GM19043 (cell line): ENCODE data around the gene ARL4D.
"Not testable (repeated sequence)": the region's sequence is repeated elsewhere in the genome, so short reads cannot be mapped to it uniquely, and the experiment has no call there.

Experiments used
- ATAC-seq: cut with Tn5 transposase; IDR thresholded peaks from one replicate; pipeline ENCODE4 v1.9.1; 2021; ENCODE audit warnings: low read depth; ENCODE audit not compliant: unreplicated experiment

ARL4D gene

GRCh38 chr17:43398724-43399595 is at the start of gene ARL4D:
ARL4D (plus strand) TSS chr17:43398993; CDS start chr17:43399733, 740 bp downstream.
- no peak for ATAC-seq

GRCh38 chr17:43349142-43349541 is 49.7 kb upstream of the ARL4D start:
- no peak for ATAC-seq

GRCh38 chr17:43350888-43351361 is 47.9 kb upstream of the ARL4D start:
- no peak for ATAC-seq

GRCh38 chr17:43351691-43352090 is 47.1 kb upstream of the ARL4D start:
- no peak for ATAC-seq

GRCh38 chr17:43352579-43353331 is 46.0 kb upstream of the ARL4D start:
- ATAC-seq, result no peak

GRCh38 chr17:43353393-43353792 is 45.4 kb upstream of the ARL4D start:
- no peak for ATAC-seq

GRCh38 chr17:43354371-43354770 is 44.4 kb upstream of the ARL4D start:
- no peak for ATAC-seq

GRCh38 chr17:43356450-43356849 is 42.3 kb upstream of the ARL4D start:
- no peak for ATAC-seq

- no peak for ATAC-seq
These were observed 41.8 kb upstream of the ARL4D start for GRCh38 chr17:43356999-43357398.

- ATAC-seq, result no peak
These were observed 39.2 kb upstream of the ARL4D start for GRCh38 chr17:43359469-43360110.

GRCh38 chr17:43360376-43360738 is 38.4 kb upstream of the ARL4D start:
- peak; percentile 17 for ATAC-seq

- ATAC-seq, result peak; percentile 77
These were observed 37.9 kb upstream of the ARL4D start for GRCh38 chr17:43360739-43361505.

GRCh38 chr17:43363181-43363925 is 35.4 kb upstream of the ARL4D start:
- no peak for ATAC-seq

- no peak for ATAC-seq
These were observed 34.9 kb upstream of the ARL4D start for GRCh38 chr17:43363926-43364285.

- no peak for ATAC-seq
These were observed 33.4 kb upstream of the ARL4D start for GRCh38 chr17:43365356-43365755.

- ATAC-seq, result not testable (repeated sequence)
These were observed 32.9 kb upstream of the ARL4D start for GRCh38 chr17:43365921-43366320.

GRCh38 chr17:43366891-43367736 is 31.7 kb upstream of the ARL4D start:
- ATAC-seq, result no peak

GRCh38 chr17:43367737-43368242 is 31.0 kb upstream of the ARL4D start:
- ATAC-seq, result peak; percentile 36
